GM18870 (cell line): ENCODE results near the gene MMP23B.

ENCODE experiments used
- ATAC-seq: cut with Tn5 transposase; IDR thresholded peaks from one replicate; pipeline ENCODE4 v1.9.1; 2021; ENCODE audit warnings: moderate library complexity; ENCODE audit not compliant: unreplicated experiment

Gene MMP23B

DNA sequence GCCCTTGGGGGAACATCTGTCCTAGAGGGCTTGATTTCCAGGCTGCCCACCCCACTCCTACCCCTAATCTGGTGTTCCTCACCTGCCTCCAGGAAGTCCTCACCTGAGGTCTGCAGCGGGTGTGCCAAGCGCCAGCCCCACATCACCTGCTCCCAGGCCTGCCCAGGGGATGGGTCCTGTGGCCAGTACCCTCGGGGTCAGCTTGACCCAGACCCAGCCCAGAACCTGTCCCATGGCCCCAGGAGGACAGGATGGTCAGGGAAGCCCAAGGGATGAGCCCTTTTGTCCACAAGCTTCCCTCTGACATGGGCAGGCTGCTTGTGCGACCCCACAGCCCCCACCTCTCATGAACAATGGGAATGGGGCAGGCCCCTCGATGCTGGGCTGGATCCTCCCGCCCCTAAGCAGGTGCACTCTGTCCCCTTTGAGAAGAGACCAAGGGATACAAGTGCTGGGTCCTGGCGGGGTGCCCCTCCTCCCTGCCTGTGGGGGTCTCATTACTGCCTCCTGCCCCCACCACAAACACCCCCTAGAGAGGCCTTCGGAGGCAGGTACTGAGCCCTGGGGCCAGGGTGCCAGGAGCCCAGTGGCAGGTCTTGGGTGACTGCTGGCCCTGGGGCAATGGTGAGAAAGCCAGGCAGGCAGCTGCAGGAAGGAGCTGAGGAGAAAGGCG, 13.4 kb upstream of the MMP23B start:
- ATAC-seq = no peak

- no peak for ATAC-seq
These were observed 12.0 kb upstream of the MMP23B start for GRCh38 chr1:1619917-1620361.

DNA sequence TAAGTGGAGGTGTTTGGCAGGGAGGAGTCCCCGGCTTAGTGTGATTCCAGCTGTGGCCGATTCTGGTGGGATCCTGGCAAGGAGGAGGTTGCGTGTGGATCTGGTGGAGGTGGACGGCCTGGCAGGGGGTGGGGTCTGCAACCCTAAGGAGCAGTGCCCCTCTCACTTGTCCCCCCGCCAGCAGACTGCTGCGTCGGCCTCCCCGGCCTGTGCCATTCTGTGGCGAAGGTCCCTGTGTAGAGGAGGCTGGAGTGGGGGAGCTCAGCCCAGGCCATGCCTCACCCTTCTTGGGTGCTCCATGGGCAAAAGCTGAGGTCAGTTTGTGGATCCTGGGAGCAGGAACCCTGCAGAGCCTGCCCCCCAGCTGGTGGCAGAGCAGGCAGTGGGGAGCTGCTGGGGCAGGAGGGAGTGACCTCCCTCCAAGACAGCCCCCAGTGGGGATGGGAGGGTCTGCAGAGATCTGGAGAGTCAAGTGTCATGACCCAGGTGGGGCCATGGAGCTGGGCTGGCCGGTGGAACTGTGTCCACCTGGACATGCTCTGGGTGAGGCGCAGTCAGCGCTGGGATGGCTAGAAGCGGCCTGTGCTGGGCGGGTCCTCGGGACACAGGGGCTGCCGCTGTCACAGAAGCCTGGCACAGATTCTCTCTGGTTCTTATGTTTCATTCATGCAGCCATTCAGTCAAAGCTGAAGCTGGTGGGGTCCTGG, 11.4 kb upstream of the MMP23B start:
- no peak for ATAC-seq

DNA sequence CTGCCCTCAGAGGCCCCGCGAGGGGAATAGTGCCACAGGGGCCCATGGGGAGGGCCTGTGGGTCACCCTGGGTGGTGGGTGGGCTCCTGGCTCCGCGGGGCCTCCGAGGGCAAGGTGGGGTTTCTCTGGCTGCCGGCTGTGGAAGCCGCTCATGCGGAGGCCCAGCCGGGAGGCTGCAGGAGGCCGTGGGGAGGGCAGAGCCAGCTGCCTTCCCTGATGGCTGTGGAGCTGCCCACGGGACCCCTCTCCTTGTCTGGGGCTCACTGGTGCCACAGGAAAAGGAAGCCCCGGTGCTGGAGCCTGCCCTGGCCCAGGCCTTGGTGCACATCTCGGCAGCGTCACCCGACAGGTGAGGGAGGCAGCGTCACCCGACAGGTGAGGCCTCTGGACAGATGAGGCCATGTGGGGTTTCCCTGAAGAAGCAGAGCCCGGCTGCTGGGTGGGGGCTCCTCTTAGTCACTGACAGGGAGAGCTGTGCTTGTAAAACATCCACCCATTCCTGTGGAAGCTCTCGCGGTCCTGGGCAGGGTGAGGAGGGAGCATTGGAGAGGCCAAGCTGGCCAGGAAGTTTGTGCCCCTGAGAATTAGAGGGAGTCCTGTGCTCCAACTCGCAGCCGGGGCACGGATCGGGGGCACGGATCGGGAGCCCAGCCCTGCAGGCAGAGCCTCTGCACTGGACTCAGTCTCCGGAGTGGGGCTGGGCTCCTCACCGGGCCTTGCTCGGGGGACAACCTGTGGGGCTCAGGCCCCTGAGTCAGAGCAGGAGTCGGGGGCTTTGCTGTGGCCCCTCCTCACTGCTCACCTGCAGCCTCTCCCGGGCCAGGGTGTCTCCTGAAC, 10.6 kb upstream of the MMP23B start:
- ATAC-seq = no peak

GRCh38 chr1:1622010-1622787, 9.8 kb upstream of the MMP23B start:
- ATAC-seq = no peak

GRCh38 chr1:1622788-1623094, 9.2 kb upstream of the MMP23B start:
- ATAC-seq = no peak

DNA sequence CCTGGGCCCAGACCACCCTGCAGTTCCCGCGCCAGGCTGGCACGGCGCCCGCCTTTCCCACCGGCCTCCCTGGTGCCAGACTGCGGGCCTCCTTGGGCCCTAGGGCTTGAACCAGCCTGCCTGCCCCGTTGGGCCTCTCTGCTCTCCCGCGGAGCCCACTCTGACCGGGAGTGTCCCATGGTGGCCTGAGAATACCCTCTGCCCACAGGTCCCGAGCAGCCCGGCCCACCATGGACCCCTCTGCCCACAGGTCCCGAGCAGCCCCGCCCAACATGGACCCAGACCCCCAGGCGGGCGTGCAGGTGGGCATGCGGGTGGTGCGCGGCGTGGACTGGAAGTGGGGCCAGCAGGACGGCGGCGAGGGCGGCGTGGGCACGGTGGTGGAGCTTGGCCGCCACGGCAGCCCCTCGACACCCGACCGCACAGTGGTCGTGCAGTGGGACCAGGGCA, 8.8 kb upstream of the MMP23B start:
- ATAC-seq = no peak

DNA sequence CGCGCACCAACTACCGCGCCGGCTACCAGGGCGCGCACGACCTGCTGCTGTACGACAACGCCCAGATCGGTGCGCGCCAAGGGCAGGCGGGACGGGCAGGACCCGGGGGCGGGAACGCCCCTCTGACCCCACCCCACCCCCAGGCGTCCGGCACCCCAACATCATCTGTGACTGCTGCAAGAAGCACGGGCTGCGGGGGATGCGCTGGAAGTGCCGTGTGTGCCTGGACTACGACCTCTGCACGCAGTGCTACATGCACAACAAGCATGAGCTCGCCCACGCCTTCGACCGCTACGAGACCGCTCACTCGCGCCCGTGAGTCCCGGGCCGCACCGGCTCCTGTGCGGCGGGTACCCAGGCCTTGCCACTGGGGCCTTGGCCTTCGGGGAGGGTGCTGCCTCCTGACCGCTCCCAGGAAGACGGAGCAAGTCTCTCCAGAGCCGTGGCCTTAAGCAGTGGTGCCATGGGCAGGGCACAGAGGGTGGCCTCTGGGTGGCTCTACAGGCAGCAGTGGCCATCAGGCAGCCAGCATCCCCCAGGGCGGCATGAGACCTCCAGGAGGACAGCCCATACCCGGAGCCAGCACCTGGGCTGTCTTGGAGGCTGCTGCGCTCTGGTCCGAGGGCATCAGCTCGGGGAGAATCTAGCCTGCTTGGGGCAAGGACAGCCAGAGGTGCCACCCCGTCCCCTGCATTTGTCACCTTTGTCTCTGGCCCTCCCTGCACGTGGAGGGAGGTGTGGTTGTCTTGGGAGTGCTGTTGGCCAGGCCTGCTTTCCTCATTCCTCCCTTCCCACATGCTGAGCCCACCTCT, 8.1 kb upstream of the MMP23B start:
- ATAC-seq = no peak

GRCh38 chr1:1624443-1625403, 7.2 kb upstream of the MMP23B start:
- ATAC-seq = no peak

DNA sequence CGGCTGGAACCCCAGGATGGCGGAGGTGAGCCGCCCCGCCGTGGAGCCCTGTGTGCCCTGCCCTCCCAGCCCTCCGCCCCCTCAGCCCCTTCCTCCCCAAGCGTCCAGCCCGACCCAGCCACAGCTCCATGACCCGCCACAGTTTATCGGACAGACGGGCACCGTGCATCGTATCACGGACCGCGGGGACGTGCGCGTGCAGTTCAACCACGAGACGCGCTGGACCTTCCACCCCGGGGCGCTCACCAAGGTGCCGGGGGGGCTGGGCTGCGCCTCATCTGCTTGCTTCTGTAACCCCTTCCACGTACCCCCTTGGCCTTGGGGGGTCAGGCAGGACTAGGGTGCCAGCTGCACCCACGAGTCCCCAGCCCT, 6.6 kb upstream of the MMP23B start:
- ATAC-seq = no peak

- ATAC-seq = no peak
These were observed 6.2 kb upstream of the MMP23B start for GRCh38 chr1:1625824-1626206.

GRCh38 chr1:1626207-1627141, 5.5 kb upstream of the MMP23B start:
- ATAC-seq = no peak

DNA sequence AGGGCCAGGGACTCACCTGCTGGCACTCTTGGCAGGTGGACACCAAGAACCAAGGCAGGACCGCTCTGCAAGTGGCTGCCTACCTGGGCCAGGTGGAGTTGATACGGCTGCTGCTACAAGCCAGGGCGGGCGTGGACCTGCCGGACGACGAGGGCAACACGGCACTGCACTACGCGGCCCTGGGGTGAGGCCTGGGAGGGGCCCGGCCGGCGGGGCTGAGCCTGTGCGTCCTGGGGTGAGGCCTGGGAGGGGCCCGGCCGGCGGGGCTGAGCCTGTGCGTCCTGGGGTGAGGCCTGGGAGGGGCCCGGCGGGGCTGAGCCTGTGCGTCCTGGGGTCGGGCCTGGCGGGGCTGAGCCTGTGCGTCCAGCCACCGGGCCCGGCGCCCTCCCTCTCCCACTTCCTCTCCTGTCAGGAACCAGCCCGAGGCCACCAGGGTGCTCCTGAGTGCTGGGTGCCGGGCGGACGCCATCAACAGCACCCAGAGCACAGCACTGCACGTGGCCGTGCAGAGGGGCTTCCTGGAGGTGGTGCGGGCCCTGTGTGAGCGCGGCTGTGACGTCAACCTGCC, 4.6 kb upstream of the MMP23B start:
- ATAC-seq = no peak

DNA sequence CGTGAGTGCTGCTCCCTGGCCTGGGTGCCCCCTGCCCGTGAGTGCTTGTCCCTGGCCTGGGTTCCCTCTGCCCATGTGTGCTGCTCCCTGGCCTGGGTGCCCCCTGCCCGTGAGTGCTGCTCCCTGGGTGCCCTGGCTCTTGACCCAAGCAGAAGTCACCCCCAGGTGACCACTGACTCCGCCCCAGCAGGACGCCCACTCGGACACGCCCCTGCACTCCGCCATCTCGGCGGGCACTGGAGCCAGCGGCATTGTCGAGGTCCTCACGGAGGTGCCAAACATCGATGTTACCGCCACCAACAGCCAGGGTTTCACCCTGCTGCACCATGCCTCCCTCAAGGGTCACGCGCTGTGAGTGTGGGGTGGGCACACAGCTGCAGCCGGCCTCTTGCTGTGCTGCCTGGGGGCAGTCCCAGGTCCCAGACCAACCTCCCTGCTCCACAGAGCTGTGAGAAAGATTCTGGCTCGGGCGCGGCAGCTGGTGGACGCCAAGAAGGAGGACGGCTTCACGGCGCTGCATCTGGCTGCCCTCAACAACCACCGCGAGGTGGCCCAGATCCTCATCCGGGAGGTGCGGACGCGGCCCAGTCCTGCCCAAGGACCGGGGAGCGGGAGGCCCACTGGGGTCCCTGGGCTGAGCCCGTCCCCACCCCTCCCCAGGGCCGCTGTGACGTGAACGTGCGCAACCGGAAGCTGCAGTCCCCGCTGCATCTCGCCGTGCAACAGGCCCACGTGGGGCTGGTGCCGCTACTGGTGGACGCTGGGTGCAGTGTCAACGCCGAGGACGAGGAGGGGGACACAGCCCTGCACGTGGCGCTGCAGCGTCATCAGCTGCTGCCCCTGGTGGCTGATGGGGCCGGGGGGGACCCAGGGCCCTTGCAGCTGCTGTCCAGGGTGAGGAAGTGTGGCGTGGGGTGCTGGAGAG, 3.9 kb upstream of the MMP23B start:
- no peak for ATAC-seq

GRCh38 chr1:1628754-1629429, 3.1 kb upstream of the MMP23B start:
- ATAC-seq = no peak
